Left renal pelvis (tissue), 4 donors: ENCODE results near the gene FIBCD1. TPM values are rescaled to one million over a fixed set of nuclear protein-coding genes. Genes with fewer than 3 reads are reported as not detected.
A peak's percentile ranks its signal among the peaks of the same experiment; 100 is the strongest.

Experiments
- DNase-seq, 4 donors: peaks; one replicate each; pipeline ENCODE4 v3.0.0-alpha.2; 2013; ENCODE audit warnings: low read depth in 4 of 4, low spot score in 3 of 4
- polyA plus RNA-seq, 4 donors: library from polyadenylated mRNA; unstranded; fragments of 120-200 nt; gene quantifications; one replicate each; pipeline ENCODE4 v1.2.1, GENCODE V29; 2013; ENCODE audit not compliant: insufficient read length in 4 of 4

FIBCD1 gene
- polyA plus RNA-seq, 4 donors = 0.19 to 0.43 (median 0.36) TPM; not detected in 1

DNA sequence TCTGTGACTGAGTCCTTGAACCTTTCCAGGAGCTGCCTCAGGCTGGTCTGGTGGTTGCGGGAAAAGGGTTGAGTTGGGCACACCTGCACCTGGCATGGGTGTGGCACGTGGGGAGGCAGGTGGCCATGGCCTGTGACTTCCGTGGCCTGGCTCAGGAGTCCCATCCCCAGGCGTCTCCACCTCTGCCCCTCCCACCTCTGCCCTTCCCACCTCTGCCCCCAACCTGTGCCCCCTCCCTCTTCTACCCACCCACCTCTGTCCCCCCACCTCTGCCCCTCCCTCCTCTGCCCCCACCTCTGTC lies 40.5 kb downstream of the FIBCD1 start:
- no peak for DNase-seq

GRCh38 chr9:130897848-130898551 lies 41.0 kb downstream of the FIBCD1 start:
- no peak for DNase-seq

GRCh38 chr9:130897105-130897751 lies 41.8 kb downstream of the FIBCD1 start:
- DNase-seq = no peak

DNA sequence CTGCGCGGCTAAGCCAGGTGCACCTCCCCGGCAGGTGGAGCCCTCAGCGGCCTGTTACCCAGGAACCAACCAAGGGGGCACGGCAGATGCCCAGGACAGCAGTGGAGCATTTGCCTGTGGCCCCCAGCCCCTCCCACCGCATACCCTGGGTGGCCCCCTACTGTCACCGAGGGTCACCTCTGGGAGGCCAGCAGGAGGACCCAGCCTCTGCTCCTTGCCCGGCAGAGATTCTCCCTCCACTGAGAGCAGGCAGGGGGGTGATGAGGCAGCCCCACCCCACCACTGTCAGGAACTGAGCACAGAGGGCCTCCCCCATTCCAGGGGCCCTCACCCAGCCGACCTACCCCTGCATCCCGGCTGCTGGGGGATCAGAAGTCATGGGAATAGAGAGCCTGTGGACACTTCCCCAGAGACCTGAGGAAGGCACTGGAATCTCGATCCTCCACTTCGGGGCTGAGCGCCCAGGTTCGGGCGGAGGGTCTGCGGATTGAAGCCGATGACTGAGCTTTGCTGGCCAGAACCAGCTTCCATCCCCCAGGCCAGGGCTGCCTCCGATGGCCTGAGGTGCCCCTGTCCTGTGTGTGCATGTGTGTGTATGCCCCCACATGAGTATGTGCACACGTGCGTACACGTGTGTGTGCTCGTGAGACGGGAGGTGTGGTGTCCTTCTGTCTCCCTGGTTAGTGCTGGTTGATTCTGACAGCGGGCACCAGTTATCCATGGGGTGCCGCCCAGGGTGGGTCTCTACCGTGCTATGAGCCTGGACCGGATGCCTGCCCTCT lies 42.6 kb downstream of the FIBCD1 start, which contains the start of gene QRFP:
Gene QRFP, minus strand, starts transcription at position 580 of the 782 bp plus-strand sequence. CDS start 2,974 bp downstream, outside the sequence.
- DNase-seq = no peak

GRCh38 chr9:130895481-130896232 lies 43.4 kb downstream of the FIBCD1 start:
- DNase-seq = no peak

GRCh38 chr9:130895038-130895437 lies 44.0 kb downstream of the FIBCD1 start:
- no peak for DNase-seq

- no peak for DNase-seq
Measured at GRCh38 chr9:130894546-130894945, 44.5 kb downstream of the FIBCD1 start.

GRCh38 chr9:130893341-130894101 lies 45.5 kb downstream of the FIBCD1 start:
- DNase-seq = peak in 2 of 4 donors; percentile 12 to 24

DNA sequence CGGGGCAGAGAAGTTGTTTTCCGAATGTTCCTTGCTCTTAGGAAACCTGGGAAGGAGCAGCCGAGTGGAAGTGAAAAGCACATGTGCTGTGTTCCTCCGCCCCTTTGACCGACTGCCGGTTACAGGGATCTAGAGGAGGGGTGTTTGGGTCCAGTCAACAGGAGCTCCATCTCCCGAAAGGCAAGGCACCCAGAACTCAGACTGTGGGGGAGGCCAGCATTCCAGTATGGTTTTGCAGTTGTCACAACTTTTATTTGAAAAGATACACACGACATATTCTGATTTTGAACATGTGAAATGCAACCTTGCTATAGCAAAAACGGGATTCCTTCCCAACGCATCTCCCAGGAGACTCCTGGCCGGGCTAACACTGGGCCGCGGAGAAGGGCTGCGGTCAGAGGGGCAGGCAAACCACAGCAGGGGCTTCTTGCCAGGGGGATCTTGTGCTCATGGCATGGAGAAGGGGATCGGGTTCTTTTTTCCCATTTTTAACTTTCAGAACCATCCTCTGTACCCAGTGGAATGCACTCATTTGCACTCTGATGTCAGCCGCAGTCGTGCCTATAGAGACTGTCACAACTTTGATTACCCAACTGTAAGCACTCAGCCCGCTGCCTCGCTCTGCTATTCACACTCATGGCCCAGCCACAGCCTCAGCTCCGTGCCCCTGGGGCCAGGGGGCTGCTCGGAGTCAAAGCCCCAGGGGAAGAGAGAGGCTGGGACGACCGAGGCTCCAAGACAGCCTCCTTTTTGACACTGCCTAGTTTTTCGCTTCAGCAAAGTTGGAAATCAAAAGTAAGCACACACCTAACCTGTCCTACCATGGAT lies 46.4 kb downstream of the FIBCD1 start:
- no peak for DNase-seq

GRCh38 chr9:130891688-130892476 lies 47.2 kb downstream of the FIBCD1 start:
- DNase-seq = no peak

- DNase-seq = no peak
Measured at GRCh38 chr9:130890870-130891687, 48.0 kb downstream of the FIBCD1 start.

DNA sequence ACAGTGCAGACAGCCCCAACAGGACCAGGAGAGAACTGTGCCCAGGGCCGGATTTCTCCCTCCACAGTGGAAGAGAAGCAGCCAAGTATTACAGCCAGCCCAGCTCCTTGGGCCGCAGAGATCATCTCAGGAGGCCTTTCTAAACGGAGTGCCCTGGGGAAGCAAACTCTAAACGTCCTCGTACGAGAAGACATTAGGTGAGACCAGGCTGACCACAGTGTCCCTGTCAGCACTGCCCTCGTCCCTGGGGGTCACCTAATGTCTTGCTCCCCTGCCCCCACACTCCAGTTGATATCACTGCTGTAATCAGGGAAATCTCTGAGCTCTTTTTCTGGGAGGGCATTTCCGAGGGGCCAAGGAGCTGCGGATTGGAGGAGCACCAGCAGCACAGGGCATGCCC lies 48.9 kb downstream of the FIBCD1 start:
- DNase-seq = no peak

- DNase-seq = no peak
Measured at GRCh38 chr9:130888146-130888885, 50.7 kb downstream of the FIBCD1 start.

DNA sequence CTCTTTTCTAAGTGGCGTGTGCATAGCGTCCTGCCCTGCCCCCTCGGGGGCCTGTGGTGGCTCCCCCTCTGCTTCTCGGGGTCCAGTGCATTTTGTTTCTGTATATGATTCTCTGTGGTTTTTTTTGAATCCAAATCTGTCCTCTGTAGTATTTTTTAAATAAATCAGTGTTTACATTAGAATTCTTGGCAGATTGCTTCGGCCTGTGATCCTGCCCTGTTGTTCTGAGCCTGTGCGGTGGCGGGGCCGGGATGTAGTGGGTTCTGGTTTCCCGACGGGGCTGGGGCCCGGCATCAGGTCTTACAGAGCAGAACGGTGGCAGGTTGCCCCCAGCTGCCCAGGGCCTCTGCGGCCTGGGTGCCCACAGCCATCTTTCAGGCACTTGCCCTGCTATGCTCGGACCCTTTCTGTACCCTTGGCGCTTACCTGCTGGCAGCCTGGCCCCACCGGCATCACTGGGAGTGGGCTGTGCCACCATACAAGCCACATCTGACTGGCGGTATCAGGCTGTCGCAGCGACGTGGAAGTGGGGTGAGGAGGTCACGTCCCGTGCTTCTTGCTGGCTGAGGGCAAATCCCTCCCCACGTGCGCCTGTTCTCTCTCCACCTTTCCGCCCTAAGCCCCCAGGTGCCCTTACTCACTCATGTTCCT lies 51.4 kb downstream of the FIBCD1 start:
- DNase-seq = no peak

- DNase-seq = no peak
Measured at GRCh38 chr9:130886981-130887380, 52.1 kb downstream of the FIBCD1 start.
